Fibroblast of skin of left quadriceps (primary cell): ENCODE results near the gene COL4A1.
A peak's percentile ranks its signal among the peaks of the same experiment; 100 is the strongest.

Experiments used
- DNase-seq, 2 experiments: peaks; one replicate each; pipeline ENCODE4 v3.0.0-alpha.2; 2013; ENCODE audit warnings: low read depth in 2 of 2

Gene COL4A1

DNA sequence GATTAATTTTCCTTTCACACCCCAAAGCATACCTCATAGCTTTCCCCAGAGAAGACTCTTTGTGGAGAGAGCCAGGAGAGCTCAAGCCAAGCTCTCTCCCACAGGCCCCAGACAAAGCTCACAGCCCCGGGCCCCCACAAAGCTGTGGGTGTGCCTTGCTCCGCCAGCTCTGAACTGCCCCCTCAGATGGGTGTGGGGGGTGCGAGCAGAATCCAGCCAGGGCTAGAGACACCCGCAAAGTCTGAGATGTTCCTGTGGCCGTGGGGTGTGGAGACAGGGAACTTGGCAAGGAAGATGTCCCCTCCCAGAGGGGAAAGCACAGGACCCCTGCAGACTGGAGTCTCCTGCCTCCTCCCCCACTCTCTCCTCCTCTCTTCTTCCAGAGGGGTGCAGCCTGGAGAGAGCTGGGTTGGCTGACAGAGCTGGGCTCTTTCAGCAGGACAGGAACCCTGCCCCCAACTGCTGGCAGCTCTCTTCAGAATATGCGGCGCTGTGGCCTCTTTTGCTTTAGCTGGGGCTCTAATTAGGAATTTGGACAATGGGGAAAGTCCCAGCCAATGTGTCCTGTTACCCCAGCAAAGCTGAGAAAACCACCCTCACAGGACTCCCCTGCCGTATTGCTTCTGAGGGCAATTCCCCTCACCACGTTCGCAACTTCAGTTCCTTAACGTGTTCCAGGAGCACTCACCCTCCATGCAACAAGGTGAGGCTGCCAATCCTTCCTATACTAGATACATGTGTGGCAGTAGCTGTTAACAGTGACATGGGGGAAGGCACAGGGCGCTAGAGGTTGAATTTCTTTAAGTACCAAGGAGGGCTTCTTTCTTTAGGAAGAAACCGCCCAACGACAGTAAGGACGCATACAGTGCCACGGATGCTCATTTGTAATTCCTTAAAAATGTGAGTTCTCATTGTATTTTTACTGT lies 170.0 kb downstream of the COL4A1 start:
- DNase-seq: no peak

DNA sequence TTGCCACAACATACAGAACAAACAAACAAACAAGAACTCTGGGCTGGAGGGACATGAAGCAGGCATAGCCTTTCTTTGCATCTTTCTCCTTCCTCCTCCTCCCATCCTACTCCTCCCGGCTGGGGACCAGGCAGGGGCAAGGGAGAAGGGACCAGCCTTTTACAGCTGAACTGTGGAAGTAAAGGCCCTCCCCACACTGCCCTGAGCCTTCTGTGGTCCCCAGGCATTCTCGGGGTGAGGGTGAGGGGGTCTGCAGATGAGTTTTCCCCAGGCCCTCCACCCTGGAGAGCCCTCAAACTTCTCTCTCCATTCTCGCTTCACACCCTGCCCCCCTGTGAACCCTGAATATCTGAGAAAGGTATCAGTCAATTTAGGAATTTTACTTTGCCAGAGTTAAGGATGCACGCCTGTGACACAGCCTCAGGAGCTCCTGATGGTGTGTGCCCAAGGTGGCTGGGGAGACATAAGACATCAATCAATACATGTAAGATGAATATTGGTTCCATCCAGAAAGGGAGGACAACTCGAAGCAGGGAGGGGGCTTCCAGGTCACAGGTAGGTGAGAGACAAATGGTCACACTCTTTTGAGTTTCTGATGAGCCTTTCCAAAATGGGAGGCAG lies 170.9 kb downstream of the COL4A1 start:
- no peak for DNase-seq

DNA sequence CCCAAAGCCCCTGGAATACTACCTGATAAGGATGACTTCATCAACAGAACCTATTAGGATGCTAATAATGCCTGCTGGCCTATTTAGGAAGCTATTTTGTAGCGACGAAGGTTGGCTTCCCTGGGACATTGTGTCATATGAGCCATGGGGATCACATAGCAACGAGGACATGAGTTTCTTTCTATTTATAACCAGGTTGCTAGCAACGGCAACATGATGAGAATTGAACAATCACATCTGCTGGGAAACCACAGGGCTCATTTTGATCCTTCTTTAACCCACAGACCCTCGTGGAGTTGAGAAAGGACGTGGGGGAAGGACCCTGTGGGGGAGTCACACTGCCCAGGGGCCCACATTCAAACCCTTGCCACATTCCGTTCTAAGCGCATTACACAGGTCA lies 172.2 kb downstream of the COL4A1 start:
- DNase-seq: no peak

DNA sequence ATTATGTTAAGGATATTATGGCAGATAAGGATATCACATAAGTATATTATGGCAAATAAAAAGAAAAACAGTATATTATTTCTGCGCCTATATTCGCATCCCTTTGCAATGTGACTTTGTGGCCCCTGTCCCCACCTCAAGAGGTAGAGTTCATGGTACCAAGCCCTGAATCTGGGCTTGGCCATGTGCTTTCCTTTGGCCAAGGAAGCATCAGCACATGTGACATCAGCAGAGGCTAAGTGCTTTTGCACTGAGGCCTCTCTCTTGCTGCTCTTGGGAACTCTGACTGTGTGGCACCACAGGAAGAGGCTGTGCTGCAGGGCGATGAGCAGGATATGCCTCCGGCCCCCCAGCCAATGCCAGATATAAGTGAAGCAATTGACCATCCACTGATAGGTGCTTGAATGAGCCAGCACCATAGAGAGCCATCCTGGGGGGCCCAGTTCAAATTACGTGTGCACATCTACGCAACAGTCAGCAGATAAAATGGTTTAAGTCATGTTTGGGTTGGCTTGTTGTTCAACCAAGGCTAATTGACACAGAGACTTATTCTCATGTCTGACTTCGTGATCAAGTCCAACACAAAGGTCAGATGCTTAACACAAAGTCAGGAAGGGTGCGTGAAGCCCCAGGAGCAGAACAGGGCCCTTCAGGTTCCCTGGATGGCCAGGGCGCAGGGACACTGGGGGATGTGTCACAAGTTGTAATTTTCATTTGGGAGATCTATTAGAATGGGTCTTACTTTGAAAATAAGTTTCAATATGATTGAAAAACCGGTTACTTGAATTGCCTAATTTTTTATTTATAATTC lies 173.3 kb downstream of the COL4A1 start:
- DNase-seq: no peak

DNA sequence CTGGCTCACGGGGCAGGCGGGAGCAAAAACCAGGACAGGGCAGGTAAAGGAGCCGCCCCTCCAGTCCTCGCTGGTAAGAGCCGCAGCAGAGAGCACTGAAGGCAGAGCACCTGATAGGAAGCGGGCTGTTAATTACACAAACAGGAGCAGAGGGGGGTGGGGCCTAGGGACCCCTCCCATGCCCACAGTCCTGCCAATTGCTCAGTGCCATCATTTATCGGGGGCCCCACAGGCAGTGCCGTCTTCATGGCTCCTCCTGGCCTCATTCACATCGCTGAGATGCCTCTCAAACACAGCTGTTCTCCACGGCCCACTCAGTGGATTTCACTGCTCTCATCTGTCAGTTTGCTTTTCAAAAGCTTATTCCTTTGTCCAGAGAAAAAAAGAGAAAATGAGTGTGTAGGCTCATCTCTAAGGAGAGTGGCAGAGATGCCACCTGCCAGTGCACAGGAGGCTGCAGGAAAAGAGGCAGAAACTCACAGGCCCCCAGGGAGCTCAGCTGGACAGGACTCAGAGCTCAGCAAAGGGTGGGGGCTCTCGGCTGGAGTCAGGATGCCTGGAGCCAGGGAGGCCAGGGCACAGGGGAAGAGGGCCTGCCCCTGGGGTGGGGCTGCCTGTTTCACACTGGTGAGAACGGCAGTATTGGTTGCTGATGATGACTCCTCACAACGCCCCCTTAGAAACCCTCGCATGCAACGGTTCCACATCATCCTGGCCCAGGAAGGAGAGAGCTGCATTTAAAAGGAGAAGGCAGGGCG lies 174.6 kb downstream of the COL4A1 start:
- DNase-seq: no peak

DNA sequence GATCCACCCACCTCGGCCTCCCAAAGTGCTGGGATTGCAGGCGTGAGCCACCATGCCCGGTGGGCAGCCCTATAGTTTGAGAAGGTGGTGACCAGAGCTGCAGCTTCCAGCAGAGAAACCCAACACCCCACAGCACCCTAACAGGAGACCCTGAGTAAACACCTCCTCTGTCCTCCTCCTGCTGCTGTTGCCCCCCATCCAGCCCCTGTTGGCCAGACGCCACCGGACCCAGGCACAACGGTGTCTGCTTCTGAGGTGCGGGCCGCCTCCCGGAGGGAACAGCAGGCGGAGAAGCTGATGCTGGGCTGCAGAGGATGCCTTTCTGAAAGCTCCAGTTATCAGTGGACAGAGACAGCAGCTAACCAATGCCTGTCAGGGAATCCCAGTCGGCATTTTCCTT lies 175.5 kb downstream of the COL4A1 start:
- DNase-seq: no peak

DNA sequence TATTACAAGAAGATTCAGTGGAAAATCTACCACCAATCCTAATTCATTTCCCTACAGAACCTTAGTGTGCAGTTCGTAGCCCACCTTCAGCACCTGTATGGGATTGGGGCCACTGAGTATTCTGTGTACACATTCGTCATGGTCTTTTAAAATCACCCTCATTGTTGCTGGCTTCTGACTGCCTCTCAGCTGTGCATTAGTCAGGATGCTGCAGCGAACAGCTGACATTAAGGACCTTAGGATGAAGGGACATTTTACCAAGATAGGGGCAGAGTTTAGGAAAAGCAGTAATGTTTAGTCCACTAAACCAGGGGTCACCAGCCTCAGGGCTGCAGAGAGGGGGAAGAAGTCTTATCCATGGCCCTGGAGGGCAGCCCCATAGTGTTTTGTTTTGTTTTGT lies 176.5 kb downstream of the COL4A1 start:
- DNase-seq: no peak

DNA sequence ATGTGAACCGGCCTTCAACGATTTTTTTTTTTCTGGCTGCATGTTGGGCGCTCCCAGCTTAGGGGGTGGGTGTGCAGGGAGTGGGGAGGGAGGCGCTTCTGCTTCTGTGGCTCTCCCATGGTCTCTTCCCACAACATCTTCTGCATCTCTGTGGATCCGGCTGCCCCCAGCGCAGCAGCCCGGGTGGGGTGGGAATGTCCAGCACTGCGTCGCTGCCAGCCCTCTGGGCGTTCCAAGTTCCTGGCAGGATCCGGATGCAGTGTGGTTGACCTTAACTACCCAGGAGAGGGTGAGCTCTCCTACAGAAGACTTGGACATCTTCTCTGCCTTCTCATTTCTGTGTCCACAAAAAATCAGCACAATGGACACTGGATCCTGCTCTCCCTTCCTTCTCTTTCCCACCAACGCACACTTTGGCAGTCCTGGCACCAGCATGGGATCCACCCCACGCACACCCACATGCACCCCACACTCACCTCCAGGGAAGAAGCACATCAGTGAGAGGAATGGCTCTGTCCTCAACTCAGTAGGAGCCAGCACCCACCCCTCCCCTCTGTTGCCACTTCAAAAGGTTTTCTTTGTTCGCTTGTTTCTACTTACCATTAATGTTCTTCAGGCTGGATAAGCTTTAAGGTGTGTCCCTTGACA lies 177.3 kb downstream of the COL4A1 start:
- no peak for DNase-seq

DNA sequence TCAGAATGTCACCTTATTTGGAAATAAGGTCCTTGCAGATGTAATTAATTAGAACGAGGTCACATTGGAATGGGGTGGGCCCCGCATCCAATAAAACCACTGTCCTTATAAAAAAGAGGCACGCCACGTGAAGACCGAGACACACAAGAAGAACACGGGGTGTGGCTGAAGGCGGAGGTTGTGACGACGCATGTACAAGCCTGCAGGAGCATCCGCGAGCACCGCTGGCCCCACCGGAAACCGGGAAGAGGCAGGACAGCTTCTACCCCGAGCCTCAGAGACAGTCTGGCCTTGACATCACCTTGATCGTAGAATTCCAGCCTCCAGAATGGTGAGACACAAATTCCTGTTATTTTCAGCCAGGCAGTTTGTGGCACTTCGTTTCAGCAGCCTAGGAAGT lies 177.9 kb downstream of the COL4A1 start:
- no peak for DNase-seq

DNA sequence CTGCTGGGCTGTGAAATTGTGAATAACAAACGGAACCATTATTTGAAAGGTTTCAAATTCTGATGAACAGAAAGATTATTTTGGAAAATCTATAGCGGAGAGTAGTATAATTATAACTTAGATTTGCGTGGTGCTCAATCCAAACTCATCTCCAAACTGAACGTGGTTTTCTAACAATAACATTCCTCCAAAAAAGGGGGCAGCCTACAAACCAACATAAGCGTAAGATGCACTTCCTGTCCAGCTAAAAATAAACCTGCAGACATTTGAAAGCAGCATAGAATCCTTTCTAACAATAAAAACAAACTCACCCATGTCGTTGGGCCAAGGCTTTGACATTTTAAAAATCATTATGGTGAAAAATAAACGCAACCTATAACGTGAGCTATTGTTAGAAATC lies 178.4 kb downstream of the COL4A1 start:
- DNase-seq: no peak

DNA sequence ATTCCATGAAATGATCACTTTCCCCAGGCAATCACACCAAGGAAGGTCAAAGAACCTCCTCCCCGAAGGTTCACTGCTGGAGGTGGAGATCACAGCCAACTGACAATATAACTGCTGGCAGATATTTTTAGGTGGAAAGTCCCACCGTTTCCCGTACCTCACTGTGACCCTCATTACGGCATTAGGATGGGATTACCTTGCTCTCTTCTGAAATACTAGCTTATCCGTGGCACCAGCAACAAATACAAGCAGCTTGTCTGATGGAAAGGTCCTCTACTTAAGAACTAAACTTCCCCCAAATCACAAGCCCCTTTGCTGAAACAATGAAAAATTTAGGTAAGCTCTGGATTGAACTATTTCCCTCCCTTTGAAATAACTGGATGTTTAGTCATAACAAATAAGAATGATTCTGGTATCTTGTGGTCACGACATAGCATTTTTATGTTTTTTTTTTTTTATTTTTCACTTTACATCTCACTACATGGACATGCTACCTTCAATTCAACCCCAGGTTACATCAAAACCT lies 178.9 kb downstream of the COL4A1 start:
- DNase-seq: peak in 1 of 2 experiments; percentile 36

DNA sequence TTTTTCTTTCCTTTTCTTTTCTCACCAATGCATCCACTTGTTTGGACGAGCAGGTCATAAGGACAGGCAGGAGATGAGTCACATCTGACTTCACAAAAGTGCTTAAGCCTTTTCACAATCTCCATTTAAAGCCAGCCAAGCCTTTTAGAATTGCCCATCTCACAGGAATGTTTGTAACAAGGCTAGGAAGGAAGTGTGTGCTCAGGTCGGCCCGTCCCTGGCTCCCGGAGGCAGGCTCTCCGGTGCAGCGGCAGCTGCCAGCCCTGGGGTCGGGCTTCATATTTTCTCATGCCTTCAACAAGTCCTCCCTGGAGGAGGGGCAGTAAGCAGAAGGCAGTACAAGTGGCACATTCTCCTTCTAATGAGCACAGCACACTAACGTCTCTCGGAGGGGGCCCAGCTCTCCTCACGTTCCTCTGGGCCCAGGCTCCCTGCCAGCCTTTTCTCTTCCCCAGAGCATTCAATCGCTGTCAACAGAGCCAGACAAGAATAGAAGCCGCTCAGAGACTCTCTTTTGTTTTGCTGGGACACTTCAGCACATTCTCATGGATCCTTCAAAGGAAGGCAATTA lies 180.5 kb downstream of the COL4A1 start:
- peak; percentile 72 to 75 for DNase-seq

DNA sequence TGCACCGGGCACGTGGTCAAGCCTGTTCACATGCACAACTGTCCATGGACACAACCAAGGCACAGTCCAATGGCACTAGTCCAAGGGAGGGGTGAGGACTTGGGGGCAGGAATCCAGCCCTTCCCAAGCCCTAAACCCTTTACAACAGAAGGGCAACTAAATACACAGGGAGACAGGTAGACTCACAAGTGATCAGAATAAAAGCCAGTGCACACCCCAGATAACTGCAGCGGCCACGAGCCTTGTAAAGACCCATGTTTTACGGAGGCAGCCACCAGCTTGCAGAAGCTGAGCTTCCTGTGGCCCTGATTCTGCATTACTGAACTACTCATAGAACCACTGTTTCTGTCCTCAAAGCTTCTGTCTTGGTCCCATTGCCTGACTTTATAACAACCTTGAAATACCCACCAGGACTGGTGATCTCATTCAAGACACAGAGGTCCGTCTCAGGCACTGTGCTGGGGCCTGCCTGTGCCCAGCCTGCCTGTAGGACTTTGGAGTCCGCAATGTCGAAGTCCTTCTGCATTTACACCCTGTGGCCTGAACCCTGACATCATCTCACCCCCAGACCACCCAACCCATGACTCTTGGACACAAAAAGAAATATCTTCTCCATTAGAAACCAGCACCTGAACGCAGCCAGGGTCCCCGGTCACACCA lies 181.2 kb downstream of the COL4A1 start:
- DNase-seq: no peak

DNA sequence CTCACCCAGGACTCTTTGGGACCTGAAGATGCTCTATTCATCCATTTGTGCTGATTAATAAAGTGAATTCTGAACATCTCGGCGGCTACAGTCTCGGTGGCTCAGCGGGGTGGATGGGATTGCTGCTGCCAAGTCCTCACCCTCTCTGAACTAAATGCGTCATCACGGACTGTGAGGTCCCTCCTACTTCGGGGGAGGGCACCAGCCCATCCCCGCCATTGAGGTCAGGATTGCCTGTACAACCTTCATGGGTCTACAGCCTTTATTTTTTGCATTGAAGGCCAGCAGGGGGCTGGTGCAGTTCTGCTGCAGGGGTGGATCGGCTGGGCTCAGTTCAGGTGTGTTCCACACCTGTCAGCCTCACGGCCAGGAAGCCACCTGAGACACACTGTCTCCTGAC lies 181.8 kb downstream of the COL4A1 start:
- DNase-seq: no peak

DNA sequence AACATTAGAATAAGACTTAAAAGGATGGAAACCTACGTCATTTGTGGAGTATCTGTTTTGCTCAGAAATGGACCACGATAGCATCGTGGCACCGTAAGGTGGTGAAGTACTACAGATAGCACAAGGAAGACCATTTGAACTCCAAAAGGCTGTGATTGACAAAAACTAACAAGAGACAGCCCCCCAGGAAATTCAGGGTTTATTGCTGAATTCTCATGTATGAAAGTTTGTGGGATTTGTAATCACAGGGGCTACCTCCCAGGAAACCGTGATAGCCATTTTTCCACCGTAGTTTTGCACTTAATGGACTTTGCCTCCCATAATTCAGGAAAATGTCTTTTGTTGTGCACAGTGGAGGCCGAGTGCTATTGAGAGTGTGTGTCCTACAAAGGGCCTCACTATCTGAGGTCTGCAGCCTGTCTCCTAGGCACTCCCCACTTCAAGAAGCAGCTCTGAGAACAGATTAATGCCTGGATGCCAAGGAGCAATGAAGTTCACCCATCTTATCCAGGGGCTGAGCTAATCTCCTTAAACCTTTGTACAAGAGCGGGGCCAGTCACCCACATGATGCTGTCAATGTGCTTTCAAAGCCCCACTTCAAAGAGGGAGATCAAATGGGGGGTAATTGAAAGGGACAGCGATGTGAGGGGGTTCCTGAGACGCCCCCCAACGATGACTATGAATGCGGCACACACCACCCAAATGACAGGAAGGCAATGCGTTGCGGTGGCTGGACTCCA lies 182.6 kb downstream of the COL4A1 start:
- no peak for DNase-seq

DNA sequence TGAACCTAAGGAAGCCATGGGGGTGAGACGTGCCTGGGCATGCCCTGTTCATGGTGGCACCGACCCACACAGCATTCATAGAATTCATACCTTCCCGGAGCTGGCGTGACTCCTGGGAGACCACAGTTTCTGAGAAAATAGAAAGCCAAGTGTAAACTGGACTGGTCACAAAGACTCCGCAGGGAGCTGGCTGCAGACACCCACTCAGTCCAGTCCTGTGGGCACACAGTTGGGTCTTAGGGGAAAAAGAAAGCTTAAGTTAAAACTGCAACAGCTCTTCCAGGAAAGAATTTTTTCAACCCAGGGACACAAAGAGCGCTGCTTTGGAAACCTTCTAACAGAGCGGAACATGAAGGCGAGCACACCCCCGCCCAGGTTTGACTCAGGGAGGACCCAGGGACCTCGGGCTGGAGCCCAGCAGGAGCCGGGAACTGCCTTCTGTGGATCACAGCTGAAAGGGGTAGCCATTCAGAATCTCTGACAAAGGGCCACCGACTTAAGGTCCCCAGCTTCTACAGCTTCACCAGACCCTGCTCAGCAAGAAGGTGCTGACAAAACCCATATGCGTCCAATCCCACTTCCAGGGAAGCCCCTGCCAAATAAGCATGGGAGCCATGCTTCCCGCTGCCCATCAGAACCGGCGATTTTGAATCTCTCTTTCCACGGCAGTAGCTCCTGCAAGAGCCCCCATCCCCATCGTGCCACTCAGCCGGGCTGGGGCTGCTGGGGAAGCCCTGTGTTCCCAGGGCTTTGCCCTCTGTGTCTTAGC lies 183.7 kb downstream of the COL4A1 start:
- no peak for DNase-seq

DNA sequence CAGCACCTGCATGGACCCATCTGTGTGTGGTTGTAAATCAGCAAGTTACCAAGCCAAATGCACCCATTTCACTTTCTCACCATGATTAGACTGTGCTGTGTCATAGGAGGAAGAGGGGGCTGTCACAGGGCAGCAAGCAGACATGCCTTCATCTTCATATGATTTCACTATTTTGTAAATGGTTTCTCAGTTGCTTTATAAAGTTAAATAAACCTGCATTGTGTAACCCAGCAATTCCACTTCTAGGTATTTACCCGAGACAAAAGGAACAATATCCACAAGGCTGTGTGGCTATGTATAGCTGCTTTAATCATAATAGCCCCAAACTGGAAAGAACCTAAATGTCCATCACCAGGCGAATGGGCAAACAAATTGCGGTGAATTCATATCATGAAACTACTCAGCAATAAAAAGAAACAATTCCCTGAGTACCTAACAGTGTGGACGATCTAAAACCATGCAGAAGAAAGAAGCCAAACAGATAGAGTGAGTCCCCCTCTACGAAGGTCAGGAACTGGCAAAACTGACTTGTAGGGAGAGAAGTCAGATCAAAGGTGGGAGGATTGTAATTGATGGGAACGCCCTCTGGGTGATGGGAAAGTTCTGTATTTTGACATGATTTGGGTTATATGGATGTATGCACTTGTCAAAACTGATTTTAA lies 185.4 kb downstream of the COL4A1 start:
- no peak for DNase-seq
